ENCODE measurements around the gene MOB4.

GRCh38 chr2:197516393-197516761 is 511 bp downstream of the MOB4 start:
- TF ChIP-seq, protein P1, sequence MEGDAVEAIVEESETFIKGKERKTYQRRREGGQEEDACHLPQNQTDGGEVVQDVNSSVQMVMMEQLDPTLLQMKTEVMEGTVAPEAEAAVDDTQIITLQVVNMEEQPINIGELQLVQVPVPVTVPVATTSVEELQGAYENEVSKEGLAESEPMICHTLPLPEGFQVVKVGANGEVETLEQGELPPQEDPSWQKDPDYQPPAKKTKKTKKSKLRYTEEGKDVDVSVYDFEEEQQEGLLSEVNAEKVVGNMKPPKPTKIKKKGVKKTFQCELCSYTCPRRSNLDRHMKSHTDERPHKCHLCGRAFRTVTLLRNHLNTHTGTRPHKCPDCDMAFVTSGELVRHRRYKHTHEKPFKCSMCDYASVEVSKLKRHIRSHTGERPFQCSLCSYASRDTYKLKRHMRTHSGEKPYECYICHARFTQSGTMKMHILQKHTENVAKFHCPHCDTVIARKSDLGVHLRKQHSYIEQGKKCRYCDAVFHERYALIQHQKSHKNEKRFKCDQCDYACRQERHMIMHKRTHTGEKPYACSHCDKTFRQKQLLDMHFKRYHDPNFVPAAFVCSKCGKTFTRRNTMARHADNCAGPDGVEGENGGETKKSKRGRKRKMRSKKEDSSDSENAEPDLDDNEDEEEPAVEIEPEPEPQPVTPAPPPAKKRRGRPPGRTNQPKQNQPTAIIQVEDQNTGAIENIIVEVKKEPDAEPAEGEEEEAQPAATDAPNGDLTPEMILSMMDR (IDR thresholded peaks at IDR 0.05): no peak
- TF ChIP-seq EZH2 (IDR thresholded peaks at IDR 0.05; ENCODE audit: borderline replicate concordance, insufficient read depth, low read depth, low read length, poor library complexity, severe bottlenecking): no peak
